ENCODE measurements around the gene CACNB4. TPM values are rescaled to one million over a fixed set of nuclear protein-coding genes. Genes with fewer than 3 reads are reported as not detected.
"Not testable (repeated sequence)": the region's sequence is repeated elsewhere in the genome, so short reads cannot be mapped to it uniquely, and the experiment has no call there.

Gene CACNB4
- total RNA-seq, 4 donors from 2014 or later, result 0.88 to 4.6 (median 2.6) TPM

GRCh38 chr2:151882786-151883445 is 215.9 kb downstream of the CACNB4 start:
- DNase-seq, result no peak
- Histone ChIP-seq H3K4me3 (no peak overlapping the region), H3K4me1 (no peaks in the 10 kb centered on the region), H3K36me3 (no peaks in the 10 kb centered on the region), H3K27me3 (no peaks in the 10 kb centered on the region), H3K9me3 (no peaks in the 10 kb centered on the region), H3K27ac (no peak overlapping the region)
- TF ChIP-seq CTCF (IDR thresholded peaks at IDR 0.05) (no peak), POLR2A (IDR thresholded peaks at IDR 0.05) (no peak)

GRCh38 chr2:151881342-151881741 is 217.5 kb downstream of the CACNB4 start:
- Histone ChIP-seq H3K4me3 (no peak overlapping the region), H3K27me3 (no peaks in the 10 kb centered on the region), H3K27ac (no peak overlapping the region), H3K9me3 (no peaks in the 10 kb centered on the region), H3K36me3 (no peaks in the 10 kb centered on the region), H3K4me1 (no peaks in the 10 kb centered on the region)
- TF ChIP-seq POLR2A (IDR thresholded peaks at IDR 0.05) (no peak), CTCF (IDR thresholded peaks at IDR 0.05) (no peak)
- no peak for DNase-seq

- H3K27me3 ChIP-seq, result no peaks in the 10 kb centered on the region
- H3K36me3 ChIP-seq, result no peaks in the 10 kb centered on the region
- TF ChIP-seq POLR2A (IDR thresholded peaks at IDR 0.05) (no peak), CTCF (IDR thresholded peaks at IDR 0.05) (no peak)
- no peaks in the 10 kb centered on the region for H3K9me3 ChIP-seq
- no peak overlapping the region for H3K27ac ChIP-seq
- no peak for DNase-seq
- no peak overlapping the region for H3K4me3 ChIP-seq
- no peaks in the 10 kb centered on the region for H3K4me1 ChIP-seq
These were observed 218.3 kb downstream of the CACNB4 start for GRCh38 chr2:151880586-151880985.

GRCh38 chr2:151878655-151879563 is 219.9 kb downstream of the CACNB4 start:
- H3K4me3 ChIP-seq, result no peak overlapping the region
- no peaks in the 10 kb centered on the region for H3K36me3 ChIP-seq
- no peaks in the 10 kb centered on the region for H3K27me3 ChIP-seq
- no peak for TF ChIP-seq CTCF (IDR thresholded peaks at IDR 0.05)
- TF ChIP-seq POLR2A (IDR thresholded peaks at IDR 0.05), result no peak
- no peaks in the 10 kb centered on the region for H3K9me3 ChIP-seq
- H3K4me1 ChIP-seq, result no peaks in the 10 kb centered on the region
- no peak overlapping the region for H3K27ac ChIP-seq
- DNase-seq, result no peak

GRCh38 chr2:151878204-151878603 is 220.6 kb downstream of the CACNB4 start:
- Histone ChIP-seq H3K36me3 (no peaks in the 10 kb centered on the region), H3K27me3 (no peaks in the 10 kb centered on the region), H3K27ac (no peak overlapping the region), H3K4me1 (no peaks in the 10 kb centered on the region), H3K4me3 (no peak overlapping the region), H3K9me3 (no peaks in the 10 kb centered on the region)
- no peak for TF ChIP-seq POLR2A (IDR thresholded peaks at IDR 0.05)
- no peak for DNase-seq

- H3K27ac ChIP-seq, H3K27me3 ChIP-seq, DNase-seq, H3K4me1 ChIP-seq, H3K9me3 ChIP-seq, H3K36me3 ChIP-seq, H3K4me3 ChIP-seq: not testable (repeated sequence)
These were observed 223.2 kb downstream of the CACNB4 start for GRCh38 chr2:151875631-151876030.
